H9 (cell line): ENCODE results near the gene MED13L. TPM values are rescaled to one million over a fixed set of nuclear protein-coding genes. Genes with fewer than 3 reads are reported as not detected.

Experiments
- DNase-seq: peaks from one replicate; pipeline ENCODE4 v3.0.0-alpha.2; 2017
- H2AFZ ChIP-seq: one replicate; pipeline ENCODE4 v1.6.1; 2013; ENCODE audit warnings: mild to moderate bottlenecking, low read length, control low read depth, moderate library complexity
- H2AK5ac ChIP-seq: 2 replicates; pipeline ENCODE4 v1.6.1; 2013; ENCODE audit warnings: low read length, control low read depth, mixed read lengths; ENCODE audit not compliant: insufficient read length
- H2BK120ac ChIP-seq: one replicate; pipeline ENCODE4 v1.6.1; 2013; ENCODE audit warnings: low read depth, mild to moderate bottlenecking, low read length, control low read depth, inconsistent platforms; ENCODE audit not compliant: poor library complexity, severe bottlenecking
- H2BK12ac ChIP-seq: 2 replicates; pipeline ENCODE4 v1.6.1; 2013; ENCODE audit warnings: low read length, control low read depth, mixed read lengths, low read depth; ENCODE audit not compliant: insufficient read length
- H2BK15ac ChIP-seq: 2 replicates; pipeline ENCODE4 v1.6.1; 2013; ENCODE audit warnings: low read depth, low read length, control low read depth
- H2BK20ac ChIP-seq: one replicate; pipeline ENCODE4 v1.6.1; 2013; ENCODE audit warnings: low read depth, mild to moderate bottlenecking, low read length, control low read depth, inconsistent platforms; ENCODE audit not compliant: poor library complexity, severe bottlenecking
- H2BK5ac ChIP-seq: 2 replicates; pipeline ENCODE4 v1.6.1; 2013; ENCODE audit warnings: low read length, control low read depth, mixed read lengths; ENCODE audit not compliant: insufficient read length
- H3K14ac ChIP-seq: 2 replicates; pipeline ENCODE4 v1.6.1; 2013; ENCODE audit warnings: low read length, control low read depth; ENCODE audit not compliant: insufficient read depth
- H3K18ac ChIP-seq: 2 replicates; pipeline ENCODE4 v1.6.1; 2013; ENCODE audit warnings: low read depth, mild to moderate bottlenecking, mixed read lengths, low read length, control low read depth; ENCODE audit not compliant: insufficient read length
- H3K23ac ChIP-seq: 2 replicates; pipeline ENCODE4 v1.6.1; 2013; ENCODE audit warnings: low read length, control low read depth, mixed read lengths, low read depth; ENCODE audit not compliant: insufficient read length
- H3K23me2 ChIP-seq: 2 replicates; pipeline ENCODE4 v1.6.1; 2013; ENCODE audit warnings: low read depth, mild to moderate bottlenecking, mixed read lengths, low read length, control low read depth; ENCODE audit not compliant: insufficient read length, poor library complexity, severe bottlenecking
- H3K27ac ChIP-seq: 2 replicates; pipeline ENCODE4 v1.5.1; 2013; ENCODE audit warnings: low read length, control low read depth, mixed read lengths, low read depth; ENCODE audit not compliant: insufficient read length
- H3K27me3 ChIP-seq: 2 replicates; pipeline ENCODE4 v1.6.1; 2013; ENCODE audit warnings: low read length, control low read depth, inconsistent platforms; ENCODE audit not compliant: insufficient read depth
- H3K4ac ChIP-seq: 2 replicates; pipeline ENCODE4 v1.6.1; 2013; ENCODE audit warnings: low read depth, mild to moderate bottlenecking, control low read depth, inconsistent platforms, low read length, moderate library complexity
- H3K4me1 ChIP-seq: 2 replicates; pipeline ENCODE4 v1.6.1; 2013; ENCODE audit warnings: low read length, control low read depth, inconsistent platforms; ENCODE audit not compliant: insufficient read depth
- H3K4me2 ChIP-seq: 2 replicates; pipeline ENCODE4 v1.6.1; 2013; ENCODE audit warnings: low read length, control low read depth, mixed read lengths; ENCODE audit not compliant: insufficient read length, insufficient read depth
- H3K56ac ChIP-seq: 2 replicates; pipeline ENCODE4 v1.6.1; 2013; ENCODE audit warnings: low read depth, mild to moderate bottlenecking, mixed read lengths, low read length, control low read depth; ENCODE audit not compliant: insufficient read length
- H3K79me1 ChIP-seq: 2 replicates; pipeline ENCODE4 v1.6.1; 2013; ENCODE audit warnings: low read depth, mild to moderate bottlenecking, moderate library complexity, low read length, control low read depth, inconsistent platforms; ENCODE audit not compliant: insufficient read depth, poor library complexity, severe bottlenecking
- H3K79me2 ChIP-seq: 2 replicates; pipeline ENCODE4 v1.6.1; 2013; ENCODE audit warnings: low read length, control low read depth, inconsistent platforms; ENCODE audit not compliant: insufficient read depth
- H3K9ac ChIP-seq: 2 replicates; pipeline ENCODE4 v1.6.1; 2013; ENCODE audit warnings: low read length, control low read depth, mixed read lengths; ENCODE audit not compliant: insufficient read length; ENCODE audit errors: extremely low read depth
- H3K9me3 ChIP-seq: one replicate; pipeline ENCODE4 v1.6.1; 2013; ENCODE audit warnings: low read depth, low read length, inconsistent platforms; ENCODE audit not compliant: control insufficient read depth
- H3T11ph ChIP-seq: one replicate; pipeline ENCODE4 v1.6.1; 2013; ENCODE audit warnings: mild to moderate bottlenecking, low read length, control low read depth, inconsistent platforms
- H4K20me1 ChIP-seq: one replicate; pipeline ENCODE4 v1.6.1; 2013; ENCODE audit not compliant: control insufficient read depth, insufficient read length, insufficient read depth
- H4K5ac ChIP-seq: 2 replicates; pipeline ENCODE4 v1.6.1; 2013; ENCODE audit warnings: low read depth, mild to moderate bottlenecking, mixed read lengths, low read length, control low read depth; ENCODE audit not compliant: insufficient read length
- H4K8ac ChIP-seq: replicated peaks from 2 replicates; pipeline ENCODE4 v1.6.1; 2013; ENCODE audit warnings: low read length, control low read depth, mixed read lengths, low read depth; ENCODE audit not compliant: insufficient read length
- H4K91ac ChIP-seq: 2 replicates; pipeline ENCODE4 v1.6.1; 2013; ENCODE audit warnings: low read depth, mild to moderate bottlenecking, moderate library complexity, mixed read lengths, low read length, control low read depth; ENCODE audit not compliant: insufficient read length
- H3K27ac Mint-ChIP-seq, 3 experiments: 2 replicates in 2 of 3; 3 replicates in 1 of 3; pipeline ENCODE4 v1.8.0; 2020 to 2021; ENCODE audit warnings: mixed read lengths in 3 of 3, mild to moderate bottlenecking in 1 of 3, moderate library complexity in 1 of 3
- H3K27me3 Mint-ChIP-seq: 2 replicates; pipeline ENCODE4 v1.8.0; 2021; ENCODE audit warnings: low read depth, mild to moderate bottlenecking, moderate library complexity, mixed read lengths
- H3K36me3 Mint-ChIP-seq, 3 experiments: 2 replicates in 2 of 3; 3 replicates in 1 of 3; pipeline ENCODE4 v1.8.0; 2020 to 2021; ENCODE audit warnings: low read depth in 3 of 3, mixed read lengths in 3 of 3; ENCODE audit not compliant: insufficient read depth in 1 of 3
- H3K4me1 Mint-ChIP-seq, 2 experiments: 2 replicates each; pipeline ENCODE4 v1.8.0; 2020; ENCODE audit warnings: mixed read lengths in 2 of 2
- H3K4me3 Mint-ChIP-seq, 2 experiments: 2 replicates in 1 of 2; 3 replicates in 1 of 2; pipeline ENCODE4 v1.8.0; 2020 to 2021; ENCODE audit warnings: mild to moderate bottlenecking in 2 of 2, mixed read lengths in 2 of 2, moderate library complexity in 1 of 2
- H3K9me3 Mint-ChIP-seq, 2 experiments: 2 replicates in 1 of 2; 3 replicates in 1 of 2; pipeline ENCODE4 v1.8.0; 2020; ENCODE audit warnings: mild to moderate bottlenecking in 2 of 2, mixed read lengths in 2 of 2, moderate library complexity in 1 of 2
- WGBS: extraction: QIAGEN DNeasy Blood & Tissue Kit; methylation state at CpG from one replicate; pipeline ENCODE4 v1.1.7; 2013; ENCODE audit warnings: missing lambda C conversion rate, low lambda C conversion rate, mixed read lengths; ENCODE audit not compliant: insufficient read length; ENCODE audit errors: extremely low coverage; 5-methylcytosine and 5-hydroxymethylcytosine counted together
- total RNA-seq: library from RNA; stranded (reverse); gene quantifications from 2 replicates; pipeline ENCODE4 v1.2.1, GENCODE V29; 2021
- TF ChIP-seq, protein P1 (sequence below): fragments of 200-600 bp; sonication (generic); conservative IDR thresholded peaks from 3 replicates; pipeline ENCODE4 v1.8.0; 2021; ENCODE audit warnings: antibody characterized with exemption, mild to moderate bottlenecking

The MED13L gene
- total RNA-seq, 1 experiment from 2014 or later = 52.4 TPM

DNA sequence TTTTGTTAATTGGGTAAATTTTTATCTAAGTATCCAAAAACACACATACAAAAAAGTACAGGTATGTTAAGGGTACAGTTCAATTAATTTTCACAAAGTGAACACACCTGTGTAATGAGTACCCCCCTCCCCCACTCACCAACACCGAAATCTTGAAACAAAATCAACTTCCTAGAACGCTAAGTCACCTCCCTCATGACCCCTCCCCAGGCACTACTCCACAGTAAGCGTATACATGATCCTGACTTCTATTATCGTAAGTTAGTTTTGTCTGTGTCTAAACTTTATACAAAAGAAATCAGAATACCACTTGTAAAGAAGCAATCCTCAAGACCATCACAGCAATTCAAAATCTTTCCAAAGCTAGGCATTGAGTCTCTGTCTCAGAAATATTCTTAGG is 100.5 kb downstream of the MED13L start:
- 0 out of 7 replicates have a peak overlapping the region, but pooled peaks of 1 of the 3 experiments have one; percentile 36 for H3K27ac Mint-ChIP-seq

More for the DNA sequence above, 100.5 kb downstream of the MED13L start:
- Mint-ChIP-seq H3K9me3 (no peaks in the 10 kb centered on the region), H3K4me1 (peaks cover 23 to 38% of the 10 kb centered on the region in 2 experiments), H3K36me3 (no peaks in the 10 kb centered on the region), H3K27me3 (no peaks in the 10 kb centered on the region), H3K4me3 (peak overlapping the region in 1 of 2 experiments; percentile 36; a peak in 1 of 5 replicates)
- Histone ChIP-seq H3K27me3 (no peaks in the 10 kb centered on the region), H2AFZ (no peak overlapping the region), H4K8ac (no peak overlapping the region), H2BK20ac (no peak overlapping the region), H3K4ac (no peak overlapping the region), H3K79me2 (peaks cover 5% of the 10 kb centered on the region; the same call in 1 of the 2 replicates), H3K14ac (no peak overlapping the region), H3K4me1 (no peaks in the 10 kb centered on the region), H2BK120ac (no peak overlapping the region), H2BK5ac (no peak overlapping the region), H3K9ac (no peak overlapping the region), H3K23me2 (no peaks in the 10 kb centered on the region), H2BK15ac (no peak overlapping the region), H3K9me3 (no peaks in the 10 kb centered on the region), H4K20me1 (no peaks in the 10 kb centered on the region), H3K18ac (no peak overlapping the region), H3K4me2 (no peak overlapping the region), H3K27ac (no peak overlapping the region), H3T11ph (no peak overlapping the region), H3K23ac (no peak overlapping the region), H3K79me1 (no peaks in the 10 kb centered on the region), H2AK5ac (no peak overlapping the region), H3K56ac (no peak overlapping the region), H4K5ac (no peak overlapping the region), H4K91ac (no peak overlapping the region), H2BK12ac (no peak overlapping the region)
- TF ChIP-seq, protein P1, sequence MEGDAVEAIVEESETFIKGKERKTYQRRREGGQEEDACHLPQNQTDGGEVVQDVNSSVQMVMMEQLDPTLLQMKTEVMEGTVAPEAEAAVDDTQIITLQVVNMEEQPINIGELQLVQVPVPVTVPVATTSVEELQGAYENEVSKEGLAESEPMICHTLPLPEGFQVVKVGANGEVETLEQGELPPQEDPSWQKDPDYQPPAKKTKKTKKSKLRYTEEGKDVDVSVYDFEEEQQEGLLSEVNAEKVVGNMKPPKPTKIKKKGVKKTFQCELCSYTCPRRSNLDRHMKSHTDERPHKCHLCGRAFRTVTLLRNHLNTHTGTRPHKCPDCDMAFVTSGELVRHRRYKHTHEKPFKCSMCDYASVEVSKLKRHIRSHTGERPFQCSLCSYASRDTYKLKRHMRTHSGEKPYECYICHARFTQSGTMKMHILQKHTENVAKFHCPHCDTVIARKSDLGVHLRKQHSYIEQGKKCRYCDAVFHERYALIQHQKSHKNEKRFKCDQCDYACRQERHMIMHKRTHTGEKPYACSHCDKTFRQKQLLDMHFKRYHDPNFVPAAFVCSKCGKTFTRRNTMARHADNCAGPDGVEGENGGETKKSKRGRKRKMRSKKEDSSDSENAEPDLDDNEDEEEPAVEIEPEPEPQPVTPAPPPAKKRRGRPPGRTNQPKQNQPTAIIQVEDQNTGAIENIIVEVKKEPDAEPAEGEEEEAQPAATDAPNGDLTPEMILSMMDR = no peak
- no CpG with 5 or more reads among the region's 4 CpGs for WGBS
- DNase-seq = no peak
